Measurements from ENCODE around the gene S100A12. TPM values are rescaled to one million over a fixed set of nuclear protein-coding genes. Genes with fewer than 3 reads are reported as not detected.
"Not testable (repeated sequence)": the region's sequence is repeated elsewhere in the genome, so short reads cannot be mapped to it uniquely, and the experiment has no call there.

The S100A12 gene
- total and polyA plus RNA-seq, 5 donors = 0.68 to 2.6 (median 1.9) TPM

DNA sequence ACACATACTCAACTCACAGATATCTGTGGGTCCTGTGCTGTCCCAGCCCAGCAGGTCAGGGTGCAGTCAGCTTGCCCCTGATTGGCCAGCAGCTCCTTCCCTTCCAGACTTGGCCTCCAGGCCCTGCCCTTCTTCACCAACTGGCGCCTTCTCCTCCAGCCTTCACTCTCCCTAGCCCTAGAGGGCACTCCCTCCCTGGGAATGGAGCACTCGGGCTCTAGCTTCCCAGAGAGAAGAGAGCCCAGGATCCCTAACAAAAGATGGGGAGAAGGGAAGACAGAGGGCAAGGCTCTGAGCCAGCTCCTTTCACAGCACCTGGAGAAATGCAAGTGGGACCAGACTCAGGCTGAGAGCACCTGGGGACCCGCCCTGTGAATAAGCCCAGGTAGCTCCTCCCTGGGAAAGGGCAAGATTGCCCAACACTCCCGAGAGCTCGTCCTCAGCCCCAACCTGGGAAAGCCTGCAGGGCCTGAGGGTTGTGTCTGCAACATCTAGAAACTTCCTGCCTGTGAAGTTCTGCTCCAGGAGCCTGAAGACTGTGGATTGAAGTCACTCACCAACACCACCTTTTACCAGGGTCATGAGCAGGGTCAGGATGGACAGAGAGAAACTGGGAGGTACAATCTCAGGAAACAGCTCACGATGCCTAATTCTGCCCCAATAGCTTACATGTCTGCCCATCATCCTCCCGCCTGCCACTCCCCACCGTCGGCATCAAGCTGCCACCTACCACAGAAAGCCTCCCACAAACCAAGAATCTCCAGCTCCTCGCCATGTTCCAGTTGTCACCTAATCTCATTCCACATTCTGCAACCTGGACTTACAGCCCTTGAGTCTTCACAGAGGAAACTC is 26.7 kb downstream of the S100A12 start, which contains the start of gene PGLYRP4:
Gene PGLYRP4 (minus strand): TSS at position 331 of the 852 bp plus-strand sequence. CDS start 909 bp downstream, outside the sequence.
- intact Hi-C loops (cut with DNase I) = no loop called here

DNA sequence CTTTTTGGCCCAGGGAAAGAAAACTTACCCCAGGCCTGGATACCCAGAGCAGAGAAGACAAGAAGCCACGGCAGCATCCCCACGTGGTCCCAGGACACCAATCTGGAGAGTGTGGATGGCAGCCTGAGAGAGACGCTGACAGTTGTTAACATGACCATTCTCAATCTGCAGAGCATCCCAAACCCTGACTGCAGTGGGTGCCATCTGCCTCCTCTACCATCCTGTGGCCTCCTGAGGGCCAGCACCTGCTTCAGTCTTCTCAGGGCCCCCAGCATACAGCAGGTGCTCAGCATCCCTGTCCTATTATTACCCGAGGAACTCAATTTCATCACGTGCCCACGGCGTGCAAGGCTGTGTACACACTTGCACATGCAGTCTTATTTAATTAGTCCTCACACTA is 27.6 kb downstream of the S100A12 start:
- Histone ChIP-seq H3K4me3 (ENCODE audit: low read length) (no peak overlapping the region), H3K4me1 (ENCODE audit: control insufficient read depth, insufficient read depth, low read length) (peaks cover 2% of the 10 kb centered on the region), H3K27ac (ENCODE audit: low read length) (no peak overlapping the region), H3K27me3 (ENCODE audit: control insufficient read depth, insufficient read depth) (no peaks in the 10 kb centered on the region), H3K9me3 (ENCODE audit: control insufficient read depth, low read length) (no peaks in the 10 kb centered on the region)
- WGBS = 70% methylated on average over 7 of the region's 7 CpGs
- DNase-seq (no peak), ATAC-seq (no peak)
- intact Hi-C loops (cut with DNase I) = no loop called here

More for the DNA sequence above, 26.7 kb downstream of the S100A12 start, which contains the start of gene PGLYRP4:
- ATAC-seq (no peak), DNase-seq (no peak)
- H3K9me3 ChIP-seq (ENCODE audit: control insufficient read depth, low read length) = no peaks in the 10 kb centered on the region
- H3K4me1 ChIP-seq (ENCODE audit: control insufficient read depth, insufficient read depth, low read length) = no peaks in the 10 kb centered on the region
- no peaks in the 10 kb centered on the region for H3K27me3 ChIP-seq (ENCODE audit: control insufficient read depth, insufficient read depth)
- 63% methylated on average over 10 of the region's 10 CpGs for WGBS
- H3K4me3 ChIP-seq (ENCODE audit: low read length) = no peak within 1 kb of the TSS
- no peak within 1 kb of the TSS for H3K27ac ChIP-seq (ENCODE audit: low read length)

DNA sequence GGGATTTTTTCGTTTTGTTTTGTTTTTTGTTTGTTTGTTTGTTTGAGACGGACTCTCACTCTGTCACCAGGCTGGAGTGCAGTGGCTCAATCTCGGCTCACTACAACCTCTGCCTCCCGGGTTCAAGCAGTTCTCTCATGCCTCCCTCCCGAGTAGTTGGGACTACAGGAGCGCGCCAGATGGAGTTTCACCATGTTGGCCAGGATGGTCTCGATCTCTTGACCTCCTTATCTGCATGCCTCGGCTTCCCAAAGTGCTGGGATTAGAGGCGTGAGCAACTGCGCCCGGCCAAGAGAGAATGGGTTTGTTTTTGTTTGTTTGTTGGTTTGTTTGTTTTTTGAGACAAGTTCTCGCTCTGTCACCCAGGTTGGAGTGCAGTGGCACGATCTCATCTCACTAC is 28.4 kb downstream of the S100A12 start:
- ATAC-seq; H3K27me3 ChIP-seq (ENCODE audit: control insufficient read depth, insufficient read depth); H3K4me3 ChIP-seq (ENCODE audit: low read length); H3K4me1 ChIP-seq (ENCODE audit: control insufficient read depth, insufficient read depth, low read length); H3K9me3 ChIP-seq (ENCODE audit: control insufficient read depth, low read length); DNase-seq; H3K27ac ChIP-seq (ENCODE audit: low read length); intact Hi-C loops (cut with DNase I): not testable (repeated sequence)
- WGBS = 62% methylated on average over 14 of the region's 14 CpGs

DNA sequence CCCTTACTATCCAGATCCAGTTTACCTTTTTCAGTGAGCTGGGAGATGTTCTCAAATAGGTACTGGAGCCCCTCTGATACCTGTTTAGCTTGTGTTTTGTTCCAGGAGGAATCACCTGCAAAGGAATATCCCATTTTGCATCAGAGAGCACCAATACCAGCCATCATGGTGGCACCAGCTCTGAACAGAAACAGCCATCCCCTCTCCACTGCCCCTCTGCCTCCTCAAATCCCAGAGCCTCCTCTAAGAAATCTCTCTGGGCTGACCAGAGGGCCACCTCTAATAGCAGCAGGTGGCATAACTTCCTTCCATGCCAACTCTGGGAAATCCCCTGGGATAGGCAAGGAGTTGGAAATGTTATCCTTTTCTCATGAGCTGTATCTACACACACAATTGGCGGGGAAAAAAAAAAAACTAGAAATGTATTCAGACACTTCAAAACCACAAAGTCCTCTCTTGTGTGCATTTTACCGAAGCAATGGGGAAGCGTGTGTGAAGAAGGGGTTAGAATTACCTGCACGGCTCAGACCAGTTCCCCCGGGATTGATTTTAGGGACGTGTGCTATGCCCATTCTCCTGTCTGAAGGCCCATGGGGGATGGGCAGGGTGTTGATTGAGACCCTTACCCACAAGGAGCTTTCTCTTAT is 29.2 kb downstream of the S100A12 start:
- no peaks in the 10 kb centered on the region for H3K27me3 ChIP-seq (ENCODE audit: control insufficient read depth, insufficient read depth)
- peaks cover 2% of the 10 kb centered on the region for H3K4me1 ChIP-seq (ENCODE audit: control insufficient read depth, insufficient read depth, low read length)
- H3K9me3 ChIP-seq (ENCODE audit: control insufficient read depth, low read length) = no peaks in the 10 kb centered on the region
- 73% methylated on average over 6 of the region's 6 CpGs for WGBS
- no peak overlapping the region for H3K27ac ChIP-seq (ENCODE audit: low read length)
- no peak for DNase-seq
- intact Hi-C loops (cut with DNase I) = no loop called here
- ATAC-seq = no peak
- no peak overlapping the region for H3K4me3 ChIP-seq (ENCODE audit: low read length)

DNA sequence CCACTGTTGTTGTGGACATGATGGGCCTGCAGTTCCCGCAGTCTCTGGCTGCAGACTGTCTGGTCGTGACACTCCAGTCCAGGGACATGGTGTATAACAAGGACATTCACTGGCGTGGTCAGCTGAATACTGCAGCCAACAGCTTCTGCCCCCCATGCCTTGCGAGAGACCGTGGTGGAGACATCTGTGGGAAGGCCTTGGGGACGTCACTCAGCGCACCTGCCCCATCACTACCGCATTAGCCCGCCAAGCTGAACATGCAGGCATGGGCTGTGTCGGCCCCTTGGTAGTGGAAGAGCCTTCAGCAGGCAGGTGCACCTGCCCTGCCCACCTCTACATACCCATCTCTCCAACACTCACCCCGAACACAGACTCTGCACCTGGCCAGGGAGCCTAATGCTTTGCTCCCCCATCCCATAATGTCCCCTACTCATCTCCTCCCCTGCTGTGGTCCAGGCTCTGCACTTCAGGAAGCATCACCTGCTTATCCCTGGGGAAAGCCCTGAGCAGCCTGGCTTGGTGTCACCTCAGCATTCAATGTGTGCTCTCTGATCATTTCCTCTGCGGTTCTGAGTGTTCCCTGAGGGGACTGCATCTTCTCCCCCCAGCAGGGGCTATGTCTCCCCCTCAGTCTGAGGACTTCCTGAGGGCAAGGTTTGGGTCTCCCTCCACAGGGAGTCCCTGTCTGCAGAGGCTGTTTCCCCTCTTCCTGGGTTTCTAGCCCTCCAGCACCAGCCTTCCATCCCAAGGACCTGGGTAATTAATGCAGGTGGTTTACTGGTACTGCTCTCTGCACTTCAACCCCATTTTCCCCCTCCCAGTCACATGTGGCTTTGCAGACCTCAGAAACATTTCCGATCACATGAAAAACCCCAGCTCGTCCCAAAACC is 30.0 kb downstream of the S100A12 start:
- DNase-seq (no peak), ATAC-seq (no peak)
- Histone ChIP-seq H3K4me1 (ENCODE audit: control insufficient read depth, insufficient read depth, low read length) (peaks cover 2% of the 10 kb centered on the region), H3K27me3 (ENCODE audit: control insufficient read depth, insufficient read depth) (no peaks in the 10 kb centered on the region), H3K4me3 (ENCODE audit: low read length) (no peak overlapping the region), H3K27ac (ENCODE audit: low read length) (no peak overlapping the region), H3K9me3 (ENCODE audit: control insufficient read depth, low read length) (no peaks in the 10 kb centered on the region)
- intact Hi-C loops (cut with DNase I) = no loop called here
- WGBS = 86% methylated on average over 14 of the region's 14 CpGs

DNA sequence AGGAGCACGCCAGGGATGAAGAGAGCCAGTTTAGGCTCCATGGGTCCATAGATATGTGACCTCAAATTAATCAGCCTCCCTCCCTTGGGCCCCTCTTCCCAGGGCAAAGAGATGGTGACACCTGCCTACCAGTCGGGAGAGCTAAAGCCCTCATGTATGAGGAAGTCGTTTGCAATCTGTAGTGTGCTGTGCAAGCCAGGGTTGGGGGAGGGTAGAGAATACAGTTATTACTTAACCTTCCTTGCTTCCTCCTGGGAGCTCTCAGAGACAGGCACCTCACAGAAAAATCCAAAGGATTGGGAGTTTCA is 30.7 kb downstream of the S100A12 start:
- WGBS = 55% methylated on average over 3 of the region's 3 CpGs
- no peak overlapping the region for H3K27ac ChIP-seq (ENCODE audit: low read length)
- no peaks in the 10 kb centered on the region for H3K9me3 ChIP-seq (ENCODE audit: control insufficient read depth, low read length)
- H3K27me3 ChIP-seq (ENCODE audit: control insufficient read depth, insufficient read depth) = no peaks in the 10 kb centered on the region
- DNase-seq (no peak), ATAC-seq (peak in 1 of 2 donors; percentile 35)
- H3K4me3 ChIP-seq (ENCODE audit: low read length) = no peak overlapping the region
- intact Hi-C loops (cut with DNase I) = no loop called here
- peaks cover 2% of the 10 kb centered on the region for H3K4me1 ChIP-seq (ENCODE audit: control insufficient read depth, insufficient read depth, low read length)

DNA sequence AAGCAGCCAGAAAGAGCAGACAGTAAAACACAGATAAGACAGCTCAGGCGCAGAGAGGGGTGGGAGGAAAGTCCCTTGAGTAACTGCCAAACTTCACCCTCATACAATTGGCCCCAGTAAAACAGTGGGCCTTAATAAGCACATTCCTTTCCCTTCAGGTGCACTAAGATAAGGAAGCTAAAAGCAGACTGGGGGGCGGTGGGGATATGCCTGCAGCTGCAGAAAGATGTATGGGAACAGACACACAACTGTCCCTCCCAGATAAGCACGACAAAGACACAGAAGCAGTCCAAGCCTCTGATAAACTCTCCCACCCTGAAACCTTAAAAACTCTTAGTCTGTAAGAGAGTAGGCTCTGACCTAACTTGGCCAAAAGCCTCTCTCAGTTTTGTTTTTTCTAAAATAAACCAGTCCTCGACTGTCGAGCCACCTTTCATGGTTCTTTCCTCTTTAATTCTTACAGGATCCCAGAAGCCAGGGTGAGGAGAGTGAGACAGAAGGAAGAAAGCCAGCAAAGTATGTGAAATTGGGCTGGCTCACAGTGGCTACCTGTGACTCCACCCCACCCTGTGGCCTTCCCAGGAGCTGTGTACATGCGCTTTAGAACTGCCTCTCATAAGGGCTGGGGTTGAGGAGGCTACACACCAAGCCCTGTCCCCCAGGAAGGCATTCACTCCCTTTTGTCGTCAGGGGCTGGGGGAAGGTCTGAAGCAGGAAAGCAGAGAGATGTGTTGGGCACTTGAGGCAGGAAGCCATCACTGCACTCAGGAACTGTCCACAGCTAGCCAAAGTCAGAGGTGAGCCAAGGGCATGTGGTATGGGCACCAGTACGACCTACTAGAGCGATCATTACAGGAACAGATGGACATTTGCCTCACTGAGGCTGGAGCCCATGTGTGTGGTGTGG is 31.4 kb downstream of the S100A12 start:
- Histone ChIP-seq H3K27me3 (ENCODE audit: control insufficient read depth, insufficient read depth) (no peaks in the 10 kb centered on the region), H3K4me3 (ENCODE audit: low read length) (no peak overlapping the region), H3K27ac (ENCODE audit: low read length) (no peak overlapping the region), H3K4me1 (ENCODE audit: control insufficient read depth, insufficient read depth, low read length) (peaks cover 2% of the 10 kb centered on the region), H3K9me3 (ENCODE audit: control insufficient read depth, low read length) (no peaks in the 10 kb centered on the region)
- WGBS = 37% methylated on average over 9 of the region's 9 CpGs
- DNase-seq (no peak), ATAC-seq (no peak)
- intact Hi-C loops (cut with DNase I) = no loop called here

DNA sequence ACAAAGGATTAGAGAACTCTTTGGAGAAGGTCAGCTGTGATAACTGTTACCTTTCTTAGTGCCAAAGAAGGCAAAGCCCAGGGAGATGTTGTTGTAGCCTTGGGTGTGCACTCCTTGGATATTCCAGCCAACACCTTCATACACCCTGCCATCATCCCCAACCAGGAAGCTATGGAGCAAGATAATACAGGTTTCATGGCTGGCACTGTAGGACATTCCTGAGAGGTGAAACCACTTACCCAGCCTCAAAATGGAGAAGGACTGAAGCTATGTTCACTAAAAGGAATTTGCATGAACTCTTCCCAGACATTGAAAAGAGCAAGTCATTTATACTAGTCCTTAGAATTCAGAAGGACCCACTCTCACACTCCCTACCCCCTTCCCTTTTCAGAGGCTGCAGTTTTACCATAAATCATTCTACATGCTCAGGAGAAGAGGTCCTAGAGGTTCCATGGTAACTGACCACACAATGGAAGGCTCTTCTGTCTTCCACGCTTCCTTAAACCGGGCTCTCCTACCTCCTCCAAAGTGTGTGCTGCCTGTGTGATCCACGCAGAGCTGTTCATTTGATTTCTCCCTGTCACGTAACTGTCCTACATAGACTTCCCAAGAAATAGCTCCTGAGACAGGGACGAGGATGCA is 32.3 kb downstream of the S100A12 start:
- intact Hi-C loops (cut with DNase I) = no loop called here
- no peak overlapping the region for H3K27ac ChIP-seq (ENCODE audit: low read length)
- ATAC-seq = no peak
- peaks cover 2% of the 10 kb centered on the region for H3K4me1 ChIP-seq (ENCODE audit: control insufficient read depth, insufficient read depth, low read length)
- H3K9me3 ChIP-seq (ENCODE audit: control insufficient read depth, low read length) = no peaks in the 10 kb centered on the region
- no peak overlapping the region for H3K4me3 ChIP-seq (ENCODE audit: low read length)
- DNase-seq = no peak
- H3K27me3 ChIP-seq (ENCODE audit: control insufficient read depth, insufficient read depth) = no peaks in the 10 kb centered on the region
- WGBS = 18% methylated on average over 5 of the region's 5 CpGs

DNA sequence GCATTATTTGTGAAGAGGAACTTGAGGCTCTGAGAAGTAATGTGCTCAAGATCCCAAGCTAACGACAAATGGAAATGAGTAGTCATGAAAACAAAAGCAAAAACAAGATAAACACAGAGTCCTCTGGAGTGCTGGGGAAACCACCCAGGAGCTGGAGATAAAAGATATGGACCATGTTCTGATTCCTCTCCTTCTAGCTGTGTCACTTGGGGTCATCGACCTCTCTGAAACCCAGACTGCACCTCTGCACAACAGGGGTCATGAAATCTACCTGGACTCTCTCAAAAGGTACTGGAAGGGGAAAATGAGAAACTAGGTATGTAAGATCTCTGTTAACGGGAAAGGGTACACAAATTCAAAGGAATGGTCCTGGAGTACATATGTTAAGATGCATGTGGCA is 33.2 kb downstream of the S100A12 start:
- H3K27ac ChIP-seq (ENCODE audit: low read length) = no peak overlapping the region
- WGBS = 69% methylated on average over 3 of the region's 3 CpGs
- ATAC-seq (no peak), DNase-seq (no peak)
- peaks cover 2% of the 10 kb centered on the region for H3K4me1 ChIP-seq (ENCODE audit: control insufficient read depth, insufficient read depth, low read length)
- H3K4me3 ChIP-seq (ENCODE audit: low read length) = no peak overlapping the region
- H3K9me3 ChIP-seq (ENCODE audit: control insufficient read depth, low read length) = no peaks in the 10 kb centered on the region
- intact Hi-C loops (cut with DNase I) = no loop called here
- no peaks in the 10 kb centered on the region for H3K27me3 ChIP-seq (ENCODE audit: control insufficient read depth, insufficient read depth)

DNA sequence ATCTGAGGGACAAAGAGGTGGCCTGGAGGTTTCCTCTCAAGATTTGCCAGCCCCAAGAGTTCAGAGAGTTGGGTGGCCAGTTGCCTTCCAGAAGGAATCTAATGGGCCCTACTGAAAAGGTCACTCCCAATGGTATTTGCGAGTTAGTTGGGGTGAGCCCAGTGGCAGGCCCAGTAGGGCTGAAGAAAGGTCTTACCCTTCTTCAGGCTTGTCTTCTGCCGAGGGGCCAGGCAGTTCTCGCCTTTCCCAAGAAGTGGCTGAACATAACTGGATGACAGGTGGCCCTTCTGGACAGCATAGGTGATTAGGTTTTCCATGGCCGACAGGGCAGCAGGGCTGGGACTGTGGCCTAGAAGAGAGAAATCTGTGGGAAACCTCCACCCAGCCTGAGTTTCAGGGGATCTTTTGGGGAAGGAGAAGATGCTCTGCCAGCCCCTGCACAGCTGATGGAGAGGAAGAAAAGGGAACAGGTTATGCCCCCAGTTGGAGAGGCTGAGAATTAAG is 33.9 kb downstream of the S100A12 start:
- ATAC-seq = no peak
- Histone ChIP-seq H3K4me1 (ENCODE audit: control insufficient read depth, insufficient read depth, low read length) (peaks cover 2% of the 10 kb centered on the region), H3K27me3 (ENCODE audit: control insufficient read depth, insufficient read depth) (no peaks in the 10 kb centered on the region), H3K9me3 (ENCODE audit: control insufficient read depth, low read length) (no peaks in the 10 kb centered on the region), H3K4me3 (ENCODE audit: low read length) (no peak overlapping the region), H3K27ac (ENCODE audit: low read length) (no peak overlapping the region)
- WGBS = 92% methylated on average over 4 of the region's 4 CpGs
- intact Hi-C loops (cut with DNase I) = no loop called here
- no peak for DNase-seq
